ENCODE measurements around the gene TINAGL1.

DNA sequence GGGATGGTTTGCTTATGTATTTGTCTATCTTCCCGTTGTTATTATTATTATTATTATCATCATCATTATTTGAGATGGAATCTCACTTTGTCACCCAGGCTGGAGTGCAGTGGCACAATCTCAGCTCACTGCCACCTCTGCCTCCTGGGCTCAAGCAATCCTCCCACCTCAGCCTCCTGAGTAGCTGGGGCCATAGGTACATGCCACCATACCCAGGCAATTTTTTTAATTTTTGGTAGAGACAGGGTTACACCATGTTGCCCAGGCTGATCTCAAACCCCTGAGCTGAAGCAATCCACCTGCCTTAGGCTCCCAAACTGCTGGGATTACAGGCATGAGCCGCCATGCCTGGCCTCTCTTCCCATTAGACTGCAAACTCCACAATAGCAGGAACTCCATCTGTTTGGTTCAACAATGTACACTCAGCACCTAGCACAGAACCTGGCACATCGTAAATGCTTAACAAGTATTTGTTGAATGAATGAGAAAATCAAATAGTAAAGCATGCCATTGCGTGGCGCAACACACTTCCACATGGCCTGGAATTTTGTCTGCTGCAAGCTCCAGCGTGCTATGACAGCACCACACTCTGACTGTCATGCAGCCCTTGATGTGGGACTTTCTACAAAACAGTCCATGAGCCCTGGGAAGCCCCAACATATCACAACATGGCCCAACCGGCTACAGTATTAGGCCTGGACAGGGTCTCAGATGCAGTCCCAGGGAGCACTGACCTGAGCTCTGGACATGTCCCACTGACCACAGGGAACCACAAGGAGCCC is 3.8 kb upstream of the TINAGL1 start:
- TF ChIP-seq NBN (conservative IDR thresholded peaks at IDR 0.05) (no peak), PTBP1 (IDR thresholded peaks at IDR 0.05; ENCODE audit: low read depth, low read length, poor library complexity, severe bottlenecking) (no peak), TCF7L2 (IDR thresholded peaks at IDR 0.05; ENCODE audit: low read depth, low read length) (no peak), ZNF180 (CRISPR knock-in tag; IDR thresholded peaks at IDR 0.05; ENCODE audit: borderline replicate concordance, low read depth) (no peak), ZNF274 (CRISPR knock-in tag; IDR thresholded peaks at IDR 0.05) (no peak)
- TF ChIP-seq, protein P1, sequence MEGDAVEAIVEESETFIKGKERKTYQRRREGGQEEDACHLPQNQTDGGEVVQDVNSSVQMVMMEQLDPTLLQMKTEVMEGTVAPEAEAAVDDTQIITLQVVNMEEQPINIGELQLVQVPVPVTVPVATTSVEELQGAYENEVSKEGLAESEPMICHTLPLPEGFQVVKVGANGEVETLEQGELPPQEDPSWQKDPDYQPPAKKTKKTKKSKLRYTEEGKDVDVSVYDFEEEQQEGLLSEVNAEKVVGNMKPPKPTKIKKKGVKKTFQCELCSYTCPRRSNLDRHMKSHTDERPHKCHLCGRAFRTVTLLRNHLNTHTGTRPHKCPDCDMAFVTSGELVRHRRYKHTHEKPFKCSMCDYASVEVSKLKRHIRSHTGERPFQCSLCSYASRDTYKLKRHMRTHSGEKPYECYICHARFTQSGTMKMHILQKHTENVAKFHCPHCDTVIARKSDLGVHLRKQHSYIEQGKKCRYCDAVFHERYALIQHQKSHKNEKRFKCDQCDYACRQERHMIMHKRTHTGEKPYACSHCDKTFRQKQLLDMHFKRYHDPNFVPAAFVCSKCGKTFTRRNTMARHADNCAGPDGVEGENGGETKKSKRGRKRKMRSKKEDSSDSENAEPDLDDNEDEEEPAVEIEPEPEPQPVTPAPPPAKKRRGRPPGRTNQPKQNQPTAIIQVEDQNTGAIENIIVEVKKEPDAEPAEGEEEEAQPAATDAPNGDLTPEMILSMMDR (CRISPR knock-in tag; IDR thresholded peaks at IDR 0.05): peak; percentile 37; the same call in 1 of the 2 replicates
- TF ChIP-seq, protein P2, sequence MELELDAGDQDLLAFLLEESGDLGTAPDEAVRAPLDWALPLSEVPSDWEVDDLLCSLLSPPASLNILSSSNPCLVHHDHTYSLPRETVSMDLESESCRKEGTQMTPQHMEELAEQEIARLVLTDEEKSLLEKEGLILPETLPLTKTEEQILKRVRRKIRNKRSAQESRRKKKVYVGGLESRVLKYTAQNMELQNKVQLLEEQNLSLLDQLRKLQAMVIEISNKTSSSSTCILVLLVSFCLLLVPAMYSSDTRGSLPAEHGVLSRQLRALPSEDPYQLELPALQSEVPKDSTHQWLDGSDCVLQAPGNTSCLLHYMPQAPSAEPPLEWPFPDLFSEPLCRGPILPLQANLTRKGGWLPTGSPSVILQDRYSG (CRISPR knock-in tag; IDR thresholded peaks at IDR 0.05): no peak

Data from HepG2 (cell line).